ENCODE results near the gene ADAM15. TPM values are rescaled to one million over a fixed set of nuclear protein-coding genes. Genes with fewer than 3 reads are reported as not detected.

The ADAM15 gene
- total and polyA plus RNA-seq, 4 donors: 49.5 to 233 (median 160) TPM

DNA sequence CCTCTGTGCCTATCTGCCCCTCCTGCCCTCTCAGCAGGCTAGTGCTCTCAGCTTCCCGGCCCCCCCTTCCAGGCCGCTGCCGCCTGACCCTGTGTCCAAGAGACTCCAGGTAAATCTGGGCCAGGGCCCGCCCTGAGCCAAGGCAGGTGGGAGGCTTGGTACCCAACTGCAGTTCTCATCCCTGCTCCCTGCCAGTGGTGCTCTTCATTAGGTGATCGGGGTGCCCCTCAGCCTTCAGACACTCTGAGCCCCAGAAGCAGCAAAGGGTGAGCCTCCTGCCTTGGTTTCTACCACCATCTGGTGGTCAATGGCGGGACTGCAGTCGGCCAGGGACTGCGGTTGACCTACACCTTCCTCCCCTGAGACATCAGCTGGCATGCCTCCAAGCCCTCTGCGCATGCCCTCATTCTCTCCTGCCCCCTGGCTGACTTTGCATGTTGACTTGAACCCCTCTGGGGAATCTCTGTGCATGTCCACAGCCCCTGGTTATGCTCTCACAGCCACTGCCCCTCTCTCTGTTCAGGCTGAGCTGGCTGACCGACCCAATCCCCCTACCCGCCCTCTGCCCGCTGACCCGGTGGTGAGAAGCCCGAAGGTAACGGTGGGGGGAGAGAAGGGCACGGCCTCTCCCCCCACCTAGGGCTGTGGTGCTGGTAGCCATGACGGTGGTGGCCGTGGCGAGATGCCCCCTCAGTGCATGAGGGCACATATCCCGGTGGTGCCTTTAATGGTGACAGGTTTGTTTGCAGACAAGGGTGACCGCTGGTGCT is 10.4 kb downstream of the ADAM15 start:
- Histone ChIP-seq H3K27ac (ENCODE audit: low read depth in 1 of 2, low read length in 1 of 2) (no peak overlapping the region), H3K27me3 (ENCODE audit: control insufficient read depth in 3 of 3, insufficient read depth in 3 of 3, low read length in 2 of 3) (peaks cover 0 to 4% (median 0%) of the 10 kb centered on the region in 3 donors), H3K4me1 (ENCODE audit: control insufficient read depth in 5 of 5, insufficient read depth in 5 of 5, low read length in 5 of 5) (peaks cover 0 to 31% (median 10%) of the 10 kb centered on the region in 5 donors), H3K4me3 (no peak overlapping the region), H3K9me3 (ENCODE audit: control insufficient read depth in 4 of 4, insufficient read depth in 3 of 4, low read length in 3 of 4) (peaks cover 0 to 2% (median 0%) of the 10 kb centered on the region in 4 donors), H3K9ac (ENCODE audit: insufficient read depth in 1 of 2, low read length in 2 of 2) (no peak overlapping the region), H3K36me3 (ENCODE audit: control insufficient read depth in 4 of 4, insufficient read depth in 4 of 4, low read length in 4 of 4) (peaks cover 0 to 35% (median 3%) of the 10 kb centered on the region in 4 donors)
- TF ChIP-seq, protein P1, sequence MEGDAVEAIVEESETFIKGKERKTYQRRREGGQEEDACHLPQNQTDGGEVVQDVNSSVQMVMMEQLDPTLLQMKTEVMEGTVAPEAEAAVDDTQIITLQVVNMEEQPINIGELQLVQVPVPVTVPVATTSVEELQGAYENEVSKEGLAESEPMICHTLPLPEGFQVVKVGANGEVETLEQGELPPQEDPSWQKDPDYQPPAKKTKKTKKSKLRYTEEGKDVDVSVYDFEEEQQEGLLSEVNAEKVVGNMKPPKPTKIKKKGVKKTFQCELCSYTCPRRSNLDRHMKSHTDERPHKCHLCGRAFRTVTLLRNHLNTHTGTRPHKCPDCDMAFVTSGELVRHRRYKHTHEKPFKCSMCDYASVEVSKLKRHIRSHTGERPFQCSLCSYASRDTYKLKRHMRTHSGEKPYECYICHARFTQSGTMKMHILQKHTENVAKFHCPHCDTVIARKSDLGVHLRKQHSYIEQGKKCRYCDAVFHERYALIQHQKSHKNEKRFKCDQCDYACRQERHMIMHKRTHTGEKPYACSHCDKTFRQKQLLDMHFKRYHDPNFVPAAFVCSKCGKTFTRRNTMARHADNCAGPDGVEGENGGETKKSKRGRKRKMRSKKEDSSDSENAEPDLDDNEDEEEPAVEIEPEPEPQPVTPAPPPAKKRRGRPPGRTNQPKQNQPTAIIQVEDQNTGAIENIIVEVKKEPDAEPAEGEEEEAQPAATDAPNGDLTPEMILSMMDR (IDR thresholded peaks at IDR 0.05; ENCODE audit: control extremely low read depth, extremely low read depth): peak; percentile 96
- peak; percentile 50 for ATAC-seq (ENCODE audit: insufficient read depth, low FRiP score)
- DNase-seq: peak; percentile 73 to 85 (median 75)
- WGBS, 2 donors: 41 to 47% methylated on average over 20 to 21 of the region's 21 CpGs

DNA sequence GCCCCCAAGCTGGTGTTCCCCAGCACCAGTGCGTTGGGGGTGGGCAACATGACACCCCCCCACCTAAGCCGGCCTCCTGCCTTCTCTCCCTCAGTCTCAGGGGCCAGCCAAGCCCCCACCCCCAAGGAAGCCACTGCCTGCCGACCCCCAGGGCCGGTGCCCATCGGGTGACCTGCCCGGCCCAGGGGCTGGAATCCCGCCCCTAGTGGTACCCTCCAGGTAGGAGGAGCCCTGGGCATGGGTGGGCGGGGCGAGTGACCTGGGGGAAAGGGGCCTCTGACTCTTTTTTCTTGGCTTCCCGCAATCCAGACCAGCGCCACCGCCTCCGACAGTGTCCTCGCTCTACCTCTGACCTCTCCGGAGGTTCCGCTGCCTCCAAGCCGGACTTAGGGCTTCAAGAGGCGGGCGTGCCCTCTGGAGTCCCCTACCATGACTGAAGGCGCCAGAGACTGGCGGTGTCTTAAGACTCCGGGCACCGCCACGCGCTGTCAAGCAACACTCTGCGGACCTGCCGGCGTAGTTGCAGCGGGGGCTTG is 11.1 kb downstream of the ADAM15 start:
- Histone ChIP-seq H3K36me3 (ENCODE audit: control insufficient read depth in 4 of 4, insufficient read depth in 4 of 4, low read length in 4 of 4) (peaks cover 2 to 29% (median 2%) of the 10 kb centered on the region in 4 donors), H3K9me3 (ENCODE audit: control insufficient read depth in 4 of 4, insufficient read depth in 3 of 4, low read length in 3 of 4) (peaks cover 0 to 2% (median 0%) of the 10 kb centered on the region in 4 donors), H3K4me1 (ENCODE audit: control insufficient read depth in 5 of 5, insufficient read depth in 5 of 5, low read length in 5 of 5) (peaks cover 0 to 31% (median 10%) of the 10 kb centered on the region in 5 donors), H3K9ac (ENCODE audit: insufficient read depth in 1 of 2, low read length in 2 of 2) (no peak overlapping the region), H3K27ac (ENCODE audit: low read depth in 1 of 2, low read length in 1 of 2) (no peak overlapping the region), H3K27me3 (ENCODE audit: control insufficient read depth in 3 of 3, insufficient read depth in 3 of 3, low read length in 2 of 3) (peaks cover 0 to 4% (median 0%) of the 10 kb centered on the region in 3 donors), H3K4me3 (no peak overlapping the region)
- DNase-seq: peak in 1 of 3 donors; percentile 23
- 55 to 56% methylated on average over 29 of the region's 29 CpGs for WGBS, 2 donors
- no peak for ATAC-seq (ENCODE audit: insufficient read depth, low FRiP score)
- TF ChIP-seq, protein P1 (IDR thresholded peaks at IDR 0.05; ENCODE audit: control extremely low read depth, extremely low read depth): no peak

DNA sequence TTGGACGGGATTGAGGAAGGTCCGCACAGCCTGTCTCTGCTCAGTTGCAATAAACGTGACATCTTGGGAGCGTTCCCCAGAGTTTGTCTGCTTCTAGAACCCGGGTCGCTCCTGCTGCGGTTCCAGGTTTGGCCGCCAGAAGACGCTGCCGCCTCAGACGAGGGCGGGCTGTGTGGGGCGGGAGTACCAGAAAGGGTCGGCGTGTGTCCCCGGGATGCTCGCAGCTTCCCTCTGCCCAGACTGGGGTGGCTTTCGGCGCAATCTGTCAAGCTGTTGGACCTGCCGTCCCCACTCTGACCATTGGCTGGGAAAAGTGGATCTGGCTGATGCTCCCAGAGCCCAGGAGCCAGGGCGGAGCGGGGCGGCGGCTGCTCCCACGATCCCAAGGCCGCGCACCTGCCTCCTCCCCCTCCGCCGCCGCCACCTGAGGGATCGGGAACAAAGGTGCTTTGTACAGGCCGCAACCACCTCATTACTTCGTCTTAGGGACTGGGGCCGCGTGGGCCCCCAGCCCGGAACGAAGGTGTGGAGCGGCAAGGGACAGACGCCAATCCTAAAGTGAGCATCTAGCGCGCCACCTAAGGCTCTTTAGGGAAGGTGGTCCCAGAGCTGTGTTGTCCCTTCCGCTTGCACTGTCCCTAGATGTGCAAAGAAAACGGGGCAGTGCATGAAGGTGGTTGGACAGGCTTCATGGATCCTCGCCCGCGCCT is 11.7 kb downstream of the ADAM15 start:
- peaks cover 0 to 4% (median 0%) of the 10 kb centered on the region in 3 donors for H3K27me3 ChIP-seq (ENCODE audit: control insufficient read depth in 3 of 3, insufficient read depth in 3 of 3, low read length in 2 of 3)
- peaks cover 0 to 23% (median 3%) of the 10 kb centered on the region in 4 donors for H3K36me3 ChIP-seq (ENCODE audit: control insufficient read depth in 4 of 4, insufficient read depth in 4 of 4, low read length in 4 of 4)
- no peak overlapping the region for H3K9ac ChIP-seq (ENCODE audit: insufficient read depth in 1 of 2, low read length in 2 of 2)
- H3K4me3 ChIP-seq: no peak overlapping the region
- ATAC-seq (ENCODE audit: insufficient read depth, low FRiP score): no peak
- TF ChIP-seq, protein P1 (IDR thresholded peaks at IDR 0.05; ENCODE audit: control extremely low read depth, extremely low read depth): peak; percentile 43
- no peak overlapping the region for H3K27ac ChIP-seq (ENCODE audit: low read depth in 1 of 2, low read length in 1 of 2)
- peak; percentile 58 to 78 (median 58) for DNase-seq
- peaks cover 0 to under 1% (median 0%) of the 10 kb centered on the region in 4 donors for H3K9me3 ChIP-seq (ENCODE audit: control insufficient read depth in 4 of 4, insufficient read depth in 3 of 4, low read length in 3 of 4)
- WGBS, 2 donors: 13 to 22% methylated on average over 46 of the region's 46 CpGs
- H3K4me1 ChIP-seq (ENCODE audit: control insufficient read depth in 5 of 5, insufficient read depth in 5 of 5, low read length in 5 of 5): peaks cover 0 to 31% (median 10%) of the 10 kb centered on the region in 5 donors

Measured in lung (tissue), 12 donors.